Testis (tissue), 3 donors: Measurements from ENCODE around the gene ANKRD2. TPM values are rescaled to one million over a fixed set of nuclear protein-coding genes. Genes with fewer than 3 reads are reported as not detected.

Experiments used
- DNase-seq: peaks from one replicate; pipeline ENCODE4 v3.0.0-alpha.2; 2019
- H3K27ac ChIP-seq, 2 donors: fragments of 200-600 bp; sonication (generic); one replicate each; pipeline ENCODE4 v1.5.1; 2019
- H3K27me3 ChIP-seq: fragments of 200-600 bp; sonication (generic); one replicate; pipeline ENCODE4 v1.5.1; 2019
- H3K36me3 ChIP-seq: fragments of 200-600 bp; sonication (generic); one replicate; pipeline ENCODE4 v1.5.1; 2017; ENCODE audit warnings: low read depth; ENCODE audit errors: missing control alignments
- H3K4me1 ChIP-seq: fragments of 200-600 bp; sonication (generic); one replicate; pipeline ENCODE4 v1.5.1; 2019
- H3K4me3 ChIP-seq, 2 donors: fragments of 200-600 bp; sonication (generic); one replicate each; pipeline ENCODE4 v1.5.1; 2017 to 2019
- H3K9me3 ChIP-seq: fragments of 200-600 bp; sonication (generic); one replicate; pipeline ENCODE4 v1.5.1; 2017
- POLR2A ChIP-seq: fragments of 450-650 bp; IDR thresholded peaks from one replicate; pipeline ENCODE4 v1.6.1; 2017; ENCODE audit warnings: antibody characterized with exemption, mild to moderate bottlenecking, moderate library complexity
- WGBS, 2 donors: methylation state at CpG; one replicate each; pipeline ENCODE4 v1.1.5; 2018; 5-methylcytosine and 5-hydroxymethylcytosine counted together
- intact Hi-C: fragments of 100-400 bp; cut with DNase I; formaldehyde crosslinking; loops from one replicate; pipeline ENCODE4 v1.15.1; 2023; ENCODE audit warnings: low total_unique reads
- polyA plus RNA-seq: library from polyadenylated mRNA; stranded (reverse); fragments of 350-450 nt; fragmentation: Illumina TruSeq; extraction: RNeasy Lipid Tissue Mini Kit (QIAGEN cat#74804); gene quantifications from one replicate; pipeline ENCODE4 v1.2.3, GENCODE V29; 2014; ENCODE audit warnings: low read depth, low replicate concordance; ENCODE audit not compliant: insufficient read depth
- total RNA-seq, 2 donors: library from RNA; depleted of rRNA; stranded (reverse); fragments of >200 nt; gene quantifications; one replicate each; pipeline ENCODE4 v1.2.3, GENCODE V29; 2016
- TF ChIP-seq, protein P1 (sequence below), 3 experiments: fragments of 450-650 bp in 2 of 3; fragments of 200-600 bp in 1 of 3; sonication (generic) in 1 of 3; IDR thresholded peaks; one replicate each; pipeline ENCODE4 v1.5.1; 2016 to 2019; ENCODE audit warnings: antibody characterized with exemption in 3 of 3, mild to moderate bottlenecking in 2 of 3, moderate library complexity in 1 of 3

The ANKRD2 gene
- total and polyA plus RNA-seq, 3 donors from 2014 or later = 0.43 to 3.5 (median 1.9) TPM

DNA sequence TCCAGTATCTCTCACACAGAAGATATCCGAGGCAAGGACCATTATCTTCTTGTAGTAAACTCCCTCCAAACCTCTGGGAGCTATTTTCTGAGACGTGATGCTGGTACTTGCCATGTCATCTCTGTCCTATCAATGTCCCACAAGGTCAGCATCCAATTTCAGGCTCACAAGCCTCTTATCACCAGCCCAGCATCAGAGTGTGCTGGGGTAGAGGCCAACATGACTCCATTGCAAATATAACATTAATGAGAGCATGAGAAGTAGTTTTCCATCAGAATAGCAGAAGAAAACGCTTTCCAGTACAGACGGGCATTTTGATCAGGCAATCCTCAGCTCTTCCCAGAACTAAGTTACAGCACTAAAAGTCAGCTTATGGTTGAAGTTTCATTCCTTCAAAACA is 55.2 kb downstream of the ANKRD2 start:
- H3K4me3 ChIP-seq = no peak overlapping the region
- WGBS, 2 donors = 61 to 66% methylated on average over 4 of the region's 4 CpGs
- no peaks in the 10 kb centered on the region for H3K4me1 ChIP-seq
- no peaks in the 10 kb centered on the region for H3K27me3 ChIP-seq
- no peak overlapping the region for H3K27ac ChIP-seq
- intact Hi-C loops = no loop called here
- TF ChIP-seq, protein P1, sequence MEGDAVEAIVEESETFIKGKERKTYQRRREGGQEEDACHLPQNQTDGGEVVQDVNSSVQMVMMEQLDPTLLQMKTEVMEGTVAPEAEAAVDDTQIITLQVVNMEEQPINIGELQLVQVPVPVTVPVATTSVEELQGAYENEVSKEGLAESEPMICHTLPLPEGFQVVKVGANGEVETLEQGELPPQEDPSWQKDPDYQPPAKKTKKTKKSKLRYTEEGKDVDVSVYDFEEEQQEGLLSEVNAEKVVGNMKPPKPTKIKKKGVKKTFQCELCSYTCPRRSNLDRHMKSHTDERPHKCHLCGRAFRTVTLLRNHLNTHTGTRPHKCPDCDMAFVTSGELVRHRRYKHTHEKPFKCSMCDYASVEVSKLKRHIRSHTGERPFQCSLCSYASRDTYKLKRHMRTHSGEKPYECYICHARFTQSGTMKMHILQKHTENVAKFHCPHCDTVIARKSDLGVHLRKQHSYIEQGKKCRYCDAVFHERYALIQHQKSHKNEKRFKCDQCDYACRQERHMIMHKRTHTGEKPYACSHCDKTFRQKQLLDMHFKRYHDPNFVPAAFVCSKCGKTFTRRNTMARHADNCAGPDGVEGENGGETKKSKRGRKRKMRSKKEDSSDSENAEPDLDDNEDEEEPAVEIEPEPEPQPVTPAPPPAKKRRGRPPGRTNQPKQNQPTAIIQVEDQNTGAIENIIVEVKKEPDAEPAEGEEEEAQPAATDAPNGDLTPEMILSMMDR (IDR thresholded peaks at IDR 0.05) = no peak
- TF ChIP-seq POLR2A = no peak
- no peak for DNase-seq
- no peaks in the 10 kb centered on the region for H3K9me3 ChIP-seq
- no peaks in the 10 kb centered on the region for H3K36me3 ChIP-seq

DNA sequence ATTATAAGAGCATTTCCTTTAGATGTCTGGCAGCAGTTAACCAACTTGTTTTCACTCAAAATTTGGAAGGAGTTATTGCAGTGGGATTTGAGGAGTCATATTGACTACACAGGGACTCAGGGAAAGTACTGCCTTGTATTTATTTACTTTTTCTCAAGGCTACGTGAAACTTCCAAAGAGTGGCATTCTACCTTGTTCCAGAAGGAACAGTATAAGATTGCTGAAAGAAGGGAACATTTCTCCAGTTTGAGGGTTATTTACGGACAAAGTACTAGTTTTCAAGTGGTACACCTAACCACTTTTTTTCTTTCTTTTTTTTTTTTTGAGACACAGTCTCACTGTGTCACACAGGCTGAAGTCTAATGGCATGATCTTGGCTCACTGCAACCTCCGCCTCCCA is 55.6 kb downstream of the ANKRD2 start:
- TF ChIP-seq, protein P1 (IDR thresholded peaks at IDR 0.05) = no peak
- TF ChIP-seq POLR2A = no peak
- DNase-seq = no peak
- Histone ChIP-seq H3K36me3 (no peaks in the 10 kb centered on the region), H3K9me3 (no peaks in the 10 kb centered on the region), H3K4me3 (no peak overlapping the region), H3K4me1 (no peaks in the 10 kb centered on the region), H3K27ac (no peak overlapping the region), H3K27me3 (no peaks in the 10 kb centered on the region)
- intact Hi-C loops = no loop called here
- WGBS, 2 donors = 77 to 83% methylated on average over 3 of the region's 3 CpGs

DNA sequence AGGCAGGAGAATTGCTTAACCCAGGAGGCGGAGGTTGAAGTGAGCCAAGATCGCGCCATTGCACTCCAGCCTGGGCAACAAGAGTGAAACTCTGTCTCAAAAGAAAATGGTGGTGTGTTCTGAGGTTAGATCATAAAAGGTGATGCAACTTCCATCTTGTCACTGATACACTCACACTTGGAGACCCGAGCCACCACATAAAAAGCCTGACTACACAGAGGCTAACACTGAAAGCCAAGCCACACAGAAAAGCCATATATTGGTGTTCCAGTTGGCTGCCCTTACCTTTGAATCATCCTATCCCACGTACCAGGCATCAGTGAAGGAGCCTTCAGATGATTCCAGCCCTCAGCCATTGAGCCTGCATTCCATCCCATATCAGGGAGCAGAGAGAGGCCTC is 56.7 kb downstream of the ANKRD2 start:
- H3K27me3 ChIP-seq = no peaks in the 10 kb centered on the region
- no peak overlapping the region for H3K4me3 ChIP-seq
- H3K9me3 ChIP-seq = no peaks in the 10 kb centered on the region
- TF ChIP-seq, protein P1 (IDR thresholded peaks at IDR 0.05) = no peak
- TF ChIP-seq POLR2A = no peak
- intact Hi-C loops = no loop called here
- H3K36me3 ChIP-seq = no peaks in the 10 kb centered on the region
- H3K4me1 ChIP-seq = no peaks in the 10 kb centered on the region
- WGBS, 2 donors = 96 to 97% methylated on average over 5 of the region's 5 CpGs
- no peak for DNase-seq
- H3K27ac ChIP-seq = no peak overlapping the region

DNA sequence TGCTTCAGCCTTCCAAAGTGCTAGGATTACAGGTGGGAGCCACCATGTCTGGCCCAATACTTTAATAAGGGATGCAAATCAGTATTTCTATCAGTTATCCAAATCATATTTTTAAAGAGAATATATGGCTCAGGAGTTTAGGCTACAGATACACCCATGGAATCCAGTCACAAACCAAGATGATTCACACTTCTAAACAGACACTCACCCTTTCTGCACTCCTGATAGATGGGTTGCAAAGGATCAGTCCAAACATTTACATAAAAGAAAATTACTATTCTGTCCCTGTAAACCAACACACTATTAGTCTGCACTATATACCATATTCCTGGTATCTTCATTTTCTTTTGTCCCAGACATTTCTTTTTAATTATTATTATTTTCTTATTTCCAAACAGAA is 58.5 kb downstream of the ANKRD2 start:
- H3K27me3 ChIP-seq = no peaks in the 10 kb centered on the region
- H3K4me3 ChIP-seq = no peak overlapping the region
- no peak for DNase-seq
- no peaks in the 10 kb centered on the region for H3K9me3 ChIP-seq
- TF ChIP-seq, protein P1 (IDR thresholded peaks at IDR 0.05) = no peak
- TF ChIP-seq POLR2A = no peak
- no peaks in the 10 kb centered on the region for H3K36me3 ChIP-seq
- intact Hi-C loops = no loop called here
- no peak overlapping the region for H3K27ac ChIP-seq
- no peaks in the 10 kb centered on the region for H3K4me1 ChIP-seq
